HG02852 (cell line): ENCODE measurements around the gene HTT.

Source experiments
- ATAC-seq: cut with Tn5 transposase; IDR thresholded peaks from one replicate; pipeline ENCODE4 v1.9.1; 2021; ENCODE audit warnings: mild to moderate bottlenecking, moderate library complexity; ENCODE audit not compliant: unreplicated experiment

HTT gene

DNA sequence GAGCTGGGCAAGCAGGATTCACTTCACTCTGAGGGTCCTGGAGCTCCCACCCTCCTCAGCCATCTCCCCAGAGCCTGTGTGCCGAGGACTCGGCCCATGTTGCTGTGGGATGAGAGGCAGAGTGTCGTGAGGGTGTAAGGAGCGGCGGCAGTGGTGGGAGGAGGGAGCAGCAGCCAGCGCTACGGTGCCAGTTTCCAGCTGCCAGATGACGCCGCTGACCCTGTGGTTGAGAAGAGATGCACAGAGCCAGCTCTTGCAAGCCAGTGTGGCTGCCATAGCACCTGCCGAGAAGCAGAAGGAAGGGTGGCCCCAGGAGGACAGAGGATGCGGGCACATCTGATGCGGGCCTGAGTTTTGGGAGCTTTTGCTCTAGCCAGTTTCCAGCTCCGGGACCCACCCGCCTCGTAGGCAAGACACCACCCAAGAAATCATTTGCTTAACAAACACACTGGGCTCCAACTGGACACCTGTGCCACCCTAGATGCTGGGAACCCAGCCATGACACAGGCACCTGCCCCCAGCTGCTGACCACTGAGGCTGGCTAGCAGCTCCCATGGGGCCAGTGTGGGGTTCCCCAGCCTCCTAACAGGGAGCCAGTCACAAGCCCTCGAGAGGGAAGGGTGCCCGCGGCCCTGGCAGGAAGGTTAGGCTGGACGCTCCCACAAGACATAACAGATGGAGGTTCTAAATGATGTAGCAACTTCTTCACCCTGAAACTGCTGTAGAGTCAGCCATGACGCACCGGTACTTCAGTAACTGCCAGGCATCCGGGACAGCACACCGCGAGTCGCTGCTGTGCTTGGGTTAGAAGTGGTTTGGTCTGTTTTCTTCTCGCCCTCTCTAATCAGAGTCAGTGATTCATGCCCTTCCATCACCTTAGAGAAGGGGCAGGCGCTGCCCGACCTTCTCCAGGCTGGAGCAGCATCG is 183.3 kb downstream of the HTT start:
- ATAC-seq = no peak

GRCh38 chr4:3261411-3262207 is 187.1 kb downstream of the HTT start:
- ATAC-seq = no peak

GRCh38 chr4:3262208-3263052 is 187.9 kb downstream of the HTT start:
- no peak for ATAC-seq

GRCh38 chr4:3263053-3263875 is 188.8 kb downstream of the HTT start:
- no peak for ATAC-seq

DNA sequence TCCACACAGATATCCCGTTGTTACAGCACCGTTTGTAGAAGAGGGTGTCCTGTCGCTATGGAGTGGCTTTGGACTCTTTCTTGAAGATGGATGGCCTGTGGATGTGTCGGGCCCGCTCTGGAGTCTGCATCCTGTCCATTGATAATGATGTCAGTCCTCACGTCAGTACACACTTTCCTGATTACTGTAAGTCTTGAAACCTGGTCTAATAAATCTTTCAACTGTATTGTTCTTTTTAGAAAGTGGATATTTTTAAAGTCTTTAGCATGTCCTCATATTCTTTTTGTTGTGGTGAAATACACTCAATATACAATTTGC is 189.4 kb downstream of the HTT start:
- no peak for ATAC-seq

DNA sequence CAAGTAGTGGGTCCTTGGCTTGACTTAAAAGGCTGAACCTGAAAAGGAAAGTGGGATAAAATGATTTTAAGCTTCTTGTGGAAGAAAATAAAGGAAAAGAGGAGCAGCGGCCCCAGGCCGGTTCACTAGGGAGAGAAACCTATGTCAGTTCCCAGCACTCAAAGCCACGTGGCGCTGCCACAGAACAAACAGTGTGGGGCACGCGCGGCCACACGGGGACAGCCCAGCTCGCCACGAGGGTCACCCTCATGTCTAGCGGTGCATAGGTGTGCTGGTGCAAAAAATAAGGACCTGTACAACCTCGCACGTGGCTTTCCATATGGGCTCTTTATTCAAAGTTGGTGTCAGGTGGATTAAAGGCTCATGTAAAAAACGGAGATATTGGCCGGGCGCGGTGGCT is 191.6 kb downstream of the HTT start:
- no peak for ATAC-seq

- ATAC-seq = no peak
These were observed 193.3 kb downstream of the HTT start for GRCh38 chr4:3267576-3268394.

- no peak for ATAC-seq
These were observed 194.1 kb downstream of the HTT start for GRCh38 chr4:3268395-3269104.

- no peak for ATAC-seq
These were observed 194.8 kb downstream of the HTT start for GRCh38 chr4:3269105-3269927.

DNA sequence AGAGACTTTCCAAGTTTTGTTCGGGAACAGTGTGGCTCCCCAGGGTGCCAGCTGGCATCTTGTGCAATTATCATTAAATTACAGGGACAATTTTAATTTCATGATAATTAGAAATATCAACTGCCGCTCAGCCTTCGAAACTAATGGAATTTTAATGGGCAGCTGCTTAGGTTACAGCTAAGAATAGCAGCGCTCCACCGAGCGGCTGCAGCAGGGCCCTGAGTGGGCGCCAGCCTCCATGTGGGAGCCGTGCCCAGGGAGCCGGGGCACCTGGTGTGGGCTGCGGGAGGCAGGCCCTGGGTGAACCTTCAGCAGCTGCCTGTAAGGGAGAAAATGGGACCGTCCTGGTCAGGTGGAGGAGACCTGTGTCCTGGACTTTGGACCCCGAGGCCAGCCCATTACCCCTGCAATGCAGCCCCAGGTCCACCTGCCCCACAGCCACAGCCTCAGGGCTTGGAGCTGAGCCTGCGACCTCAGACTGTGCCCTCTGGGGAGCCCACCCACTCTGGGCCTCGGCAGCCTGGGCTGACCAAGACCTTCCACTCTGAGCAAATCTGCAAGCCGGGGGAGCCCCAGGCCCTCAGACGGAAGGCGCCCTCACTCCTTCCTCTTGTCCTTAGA is 195.6 kb downstream of the HTT start:
- ATAC-seq = no peak

DNA sequence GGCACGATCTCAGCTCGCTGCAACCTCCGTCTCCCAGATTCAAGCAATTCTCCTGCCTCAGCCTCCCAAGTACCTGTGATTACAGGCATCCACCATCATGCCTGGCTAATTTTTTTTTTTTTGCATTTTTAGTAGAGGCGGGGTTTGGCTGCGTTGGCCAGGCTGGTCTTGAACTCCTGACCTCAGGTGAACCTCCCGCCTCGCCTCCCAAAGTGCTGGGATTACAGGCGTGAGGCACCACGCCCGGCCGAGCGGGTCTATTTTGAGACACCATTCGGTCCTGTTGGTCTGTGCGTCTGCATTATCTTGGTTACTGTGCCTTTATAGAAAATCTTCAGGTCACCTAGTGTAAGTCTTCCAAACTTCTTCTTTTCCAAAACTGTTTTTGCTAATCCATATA is 196.7 kb downstream of the HTT start:
- no peak for ATAC-seq

DNA sequence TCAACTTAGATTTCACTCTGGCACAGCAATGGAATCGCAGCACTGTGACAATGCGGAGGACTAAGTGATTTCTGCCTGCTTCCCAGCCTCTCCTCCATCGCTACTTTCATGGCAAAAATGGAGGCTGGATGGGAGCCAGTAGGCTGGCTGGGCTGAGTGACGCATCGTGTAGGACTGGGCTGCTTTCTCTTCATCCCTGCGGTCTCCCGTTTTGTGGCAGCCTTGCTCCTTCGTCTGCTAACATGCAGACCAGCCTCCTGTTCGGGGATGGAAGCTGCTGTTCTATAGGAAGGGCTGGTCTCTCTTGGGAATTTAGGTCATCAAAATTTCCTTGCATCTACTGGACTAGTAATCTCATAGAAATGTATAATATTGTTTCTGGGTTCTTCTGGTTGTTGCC is 202.5 kb downstream of the HTT start:
- no peak for ATAC-seq

GRCh38 chr4:3280466-3280865 is 206.0 kb downstream of the HTT start:
- no peak for ATAC-seq

DNA sequence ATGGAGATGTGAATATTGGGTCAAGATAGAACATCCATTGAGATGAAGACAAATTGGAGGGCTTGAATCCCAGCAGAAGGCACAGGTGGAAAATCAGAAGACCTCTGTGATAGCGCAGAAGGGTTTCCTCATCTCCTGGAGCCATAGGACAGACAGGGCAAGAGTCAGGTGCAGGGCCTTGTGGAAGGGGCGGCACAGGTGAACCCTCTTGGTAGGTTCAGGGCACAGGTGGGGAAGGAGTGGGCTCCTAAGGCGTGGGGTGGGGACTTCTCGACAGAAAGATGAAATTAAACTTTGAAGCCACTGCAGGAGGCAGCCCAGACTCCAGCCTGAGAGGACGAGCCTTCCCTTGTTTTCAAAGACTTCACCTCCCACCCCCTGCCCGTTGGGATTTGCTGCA is 209.0 kb downstream of the HTT start:
- ATAC-seq = no peak

GRCh38 chr4:3283916-3284315 is 209.4 kb downstream of the HTT start:
- ATAC-seq = no peak

DNA sequence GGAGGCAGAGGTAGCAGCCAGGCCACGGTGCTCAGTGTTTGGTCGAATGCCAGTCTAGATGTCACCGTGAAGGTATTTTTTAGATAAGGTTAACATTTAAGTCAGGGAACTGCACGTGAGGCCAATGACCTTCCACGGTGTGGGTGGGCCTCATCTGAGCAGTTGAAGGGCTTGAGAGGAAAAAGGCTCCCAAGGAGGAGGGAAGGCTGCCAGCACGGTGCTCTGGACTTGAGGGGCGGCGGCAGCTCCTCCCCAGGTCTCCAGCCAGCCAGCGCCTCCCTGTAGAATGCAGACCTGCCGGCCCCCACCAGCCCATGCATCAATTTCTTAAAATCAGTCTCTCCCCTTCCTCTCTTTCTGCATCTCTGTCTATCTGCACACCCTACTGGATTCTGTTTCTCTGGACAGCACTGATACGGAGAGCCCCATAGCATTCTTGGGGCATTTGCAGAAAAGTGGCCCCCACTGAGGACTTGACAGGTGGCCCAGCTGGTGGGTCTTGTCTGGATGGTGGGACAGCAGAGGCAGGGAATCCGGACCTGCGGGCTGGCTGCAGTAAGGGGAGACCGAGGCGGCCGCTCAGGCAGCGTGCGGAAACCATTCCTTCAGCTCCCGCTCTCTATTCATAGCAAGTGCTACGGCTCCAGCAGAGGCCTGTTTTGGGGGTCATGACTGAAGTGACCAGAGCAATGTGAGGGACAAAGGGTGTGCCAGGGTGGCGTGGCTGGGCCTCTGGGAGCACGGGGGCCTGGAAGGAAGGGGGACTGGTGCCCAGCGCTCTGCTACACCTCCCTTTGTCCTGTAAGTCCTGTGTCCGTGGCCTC is 210.5 kb downstream of the HTT start:
- no peak for ATAC-seq
